Endothelial cell of umbilical vein (primary cell): ENCODE data around the gene ZDHHC3. TPM values are rescaled to one million over a fixed set of nuclear protein-coding genes. Genes with fewer than 3 reads are reported as not detected.

Experiments
- BruUV-seq: library from RNA; stranded (reverse); fragments of 400-500 nt; replicated peaks from 2 replicates; lab custom pipeline; 2021; lab: Mats Ljungman, UMichigan
- CTCF ChIA-PET: fragments of 300-600, 350-600 bp; sonication (Branson Sonifier 250); formaldehyde crosslinking; loops from one replicate; lab custom pipeline; 2021; ENCODE audit warnings: antibody characterized with exemption, inconsistent platforms; lab: Charles Lee
- POLR2A ChIA-PET: fragments of 300-600, 350-600 bp; sonication (Branson Sonifier 250); formaldehyde crosslinking; loops from one replicate; lab custom pipeline; 2021; ENCODE audit warnings: antibody characterized with exemption, inconsistent platforms; lab: Charles Lee
- DNase-seq: peaks from one replicate; pipeline ENCODE4 v3.0.0-alpha.2; 2011; ENCODE audit warnings: low read depth, low spot score
- FAIRE-seq: peaks from 2 replicates; lab custom pipeline; 2011; peaks lifted over from hg19 to GRCh38; lab: Jason Lieb, UNC
- H2AFZ ChIP-seq: 2 replicates; pipeline ENCODE4 v1.6.0; 2012; ENCODE audit warnings: low read depth, low read length, control low read depth, inconsistent platforms
- H3K27ac ChIP-seq: 2 replicates; pipeline ENCODE4 v1.5.1; 2011; ENCODE audit warnings: low read depth, mild to moderate bottlenecking, control low read depth, low read length, moderate library complexity; ENCODE audit not compliant: insufficient read depth
- H3K27me3 ChIP-seq, 2 experiments: 2 replicates each; pipeline versions ENCODE4 v1.6.0 to v1.6.1; 2011; ENCODE audit warnings: low read length in 2 of 2, mixed read lengths in 1 of 2; ENCODE audit not compliant: control insufficient read depth in 2 of 2, insufficient read depth in 2 of 2
- H3K36me3 ChIP-seq, 2 experiments: 2 replicates in 1 of 2; 3 replicates in 1 of 2; pipeline ENCODE4 v1.5.1; 2011; ENCODE audit warnings: low read length in 2 of 2, mild to moderate bottlenecking in 1 of 2, moderate library complexity in 1 of 2; ENCODE audit not compliant: control insufficient read depth in 2 of 2, insufficient read depth in 2 of 2; ENCODE audit errors: extremely low read depth in 1 of 2
- H3K4me1 ChIP-seq: 3 replicates; pipeline ENCODE4 v1.5.1; 2011; ENCODE audit warnings: mild to moderate bottlenecking, low read length; ENCODE audit not compliant: control insufficient read depth, insufficient read depth; ENCODE audit errors: extremely low read depth
- H3K4me2 ChIP-seq: 2 replicates; pipeline ENCODE4 v1.6.1; 2011; ENCODE audit warnings: low read length, control low read depth, mixed read lengths; ENCODE audit not compliant: insufficient read depth
- H3K4me3 ChIP-seq, 3 experiments: fragments of 200-600 bp in 1 of 3; sonication (generic), shearing (Covaris generic) in 1 of 3; replicated peaks in 1 of 3; 2 replicates each; pipeline ENCODE4 v1.5.1; 2011 to 2016; ENCODE audit warnings: control low read depth in 3 of 3, low read length in 3 of 3, mild to moderate bottlenecking in 2 of 3, inconsistent platforms in 1 of 3, low read depth in 1 of 3, moderate library complexity in 1 of 3; ENCODE audit not compliant: insufficient read depth in 1 of 3
- H3K79me2 ChIP-seq: 2 replicates; pipeline ENCODE4 v1.6.0; 2012; ENCODE audit warnings: low read length, inconsistent platforms; ENCODE audit not compliant: control insufficient read depth, insufficient read depth
- H3K9ac ChIP-seq: replicated peaks from 2 replicates; pipeline ENCODE3; 2011; ENCODE audit warnings: low read length, control low read depth; ENCODE audit not compliant: insufficient read depth; ENCODE audit errors: extremely low read depth
- H3K9me1 ChIP-seq: replicated peaks from 3 replicates; pipeline ENCODE4 v1.6.0; 2011; ENCODE audit warnings: mild to moderate bottlenecking, low read length; ENCODE audit not compliant: control insufficient read depth, insufficient read depth; ENCODE audit errors: extremely low read depth
- H3K9me3 ChIP-seq: replicated peaks from 2 replicates; pipeline ENCODE4 v1.5.1; 2012; ENCODE audit warnings: low read length, inconsistent platforms; ENCODE audit not compliant: control insufficient read depth, insufficient read depth
- H4K20me1 ChIP-seq: replicated peaks from 2 replicates; pipeline ENCODE3; 2011; ENCODE audit warnings: mild to moderate bottlenecking, low read length; ENCODE audit not compliant: control insufficient read depth, insufficient read depth; ENCODE audit errors: extremely low read depth
- CTCF ChIP-seq, 2 donors: IDR thresholded peaks; 1 replicate in 1 of 2; 2 replicates in 1 of 2; pipeline ENCODE4 v1.5.1; 2011; ENCODE audit warnings: low read length in 2 of 2, mild to moderate bottlenecking in 2 of 2, moderate library complexity in 2 of 2, control low read depth in 1 of 2, inconsistent platforms in 1 of 2, low read depth in 1 of 2; ENCODE audit not compliant: insufficient read depth in 1 of 2; ENCODE audit errors: extremely low read depth in 1 of 2
- EZH2 ChIP-seq: IDR thresholded peaks from 2 replicates; pipeline ENCODE4 v1.6.1; 2012; ENCODE audit warnings: borderline replicate concordance, low read depth, mild to moderate bottlenecking, moderate library complexity, low read length, inconsistent platforms; ENCODE audit not compliant: severe bottlenecking
- FOS ChIP-seq: IDR thresholded peaks from 2 replicates; pipeline ENCODE4 v1.6.1; 2011; ENCODE audit warnings: mild to moderate bottlenecking, low read length, moderate library complexity, borderline replicate concordance; ENCODE audit not compliant: insufficient read depth
- GATA2 ChIP-seq: IDR thresholded peaks from 2 replicates; pipeline ENCODE4 v1.7.0; 2011; ENCODE audit warnings: low read depth, mild to moderate bottlenecking, moderate library complexity, mixed read lengths, low read length; ENCODE audit not compliant: insufficient read length, insufficient read depth
- JUN ChIP-seq: IDR thresholded peaks from 2 replicates; pipeline ENCODE4 v1.6.1; 2011; ENCODE audit warnings: borderline replicate concordance, low read depth; ENCODE audit not compliant: insufficient read length, insufficient read depth
- MYC ChIP-seq: IDR thresholded peaks from one replicate; pipeline ENCODE4 v1.6.1; 2011; ENCODE audit warnings: mild to moderate bottlenecking, low read depth, low read length
- POLR2A ChIP-seq: IDR thresholded peaks from 2 replicates; pipeline ENCODE4 v1.6.1; 2012; ENCODE audit warnings: low read depth, mild to moderate bottlenecking, control low read depth, low read length
- POLR2AphosphoS5 ChIP-seq: IDR thresholded peaks from 2 replicates; pipeline ENCODE4 v1.6.1; 2012; ENCODE audit warnings: low read depth, mild to moderate bottlenecking, control low read depth, low read length, moderate library complexity; ENCODE audit not compliant: insufficient read depth
- dilution Hi-C: fragments of 300-500 bp; cut with MboI; formaldehyde crosslinking; loops from one replicate; pipeline ENCODE4 v1.15.0; 2019; ENCODE audit warnings: low sequenced_read_pairs; ENCODE audit not compliant: extremely low pct_ligation_motif_present
- intact Hi-C: fragments of 100-400 bp; cut with micrococcal nuclease; formaldehyde crosslinking; loops from one replicate; pipeline ENCODE4 v1.10.0; 2022
- polyA plus RNA-seq, 4 experiments: library from polyadenylated mRNA; depleted of rRNA in 3 of 4; stranded (reverse) in 3 of 4; unstranded in 1 of 4; fragments of >200 nt; gene quantifications; 2 replicates each; pipeline versions ENCODE4 v1.2.1 to v1.2.3, GENCODE V29; 2011 to 2012; ENCODE audit warnings: missing spikeins in 1 of 4
- total RNA-seq: library from RNA; stranded (reverse); gene quantifications from 2 replicates; pipeline ENCODE4 v1.2.3, GENCODE V29; 2021
- TF ChIP-seq, protein P1 (sequence below): IDR thresholded peaks from 2 replicates; pipeline ENCODE4 v1.6.1; 2011; ENCODE audit not compliant: insufficient read depth, insufficient read length

ZDHHC3 gene
- total and polyA plus RNA-seq, 2 donors (not counting 3 experiments of a cell fraction or from before 2014, with no cell fraction given), result 62.4 to 97.1 TPM

- no peaks in the 10 kb centered on the region for H3K9me3 ChIP-seq
- dilution Hi-C loops (no loop called here), intact Hi-C loops (no loop called here)
- no peak overlapping the region for H3K4me3 ChIP-seq
- no peaks in the 10 kb centered on the region for H3K9me1 ChIP-seq
- H3K27me3 ChIP-seq, result no peaks in the 10 kb centered on the region
- ChIA-PET CTCF (interaction anchor here (1.5 kb wide), 1 partner anchor 23 kb away, joined by 8 read pairs; no protein-coding TSS in a partner anchor), POLR2A (no interaction called here)
- H3K9ac ChIP-seq, result no peak overlapping the region
- H3K79me2 ChIP-seq, result no peaks in the 10 kb centered on the region
- H2AFZ ChIP-seq, result no peak overlapping the region
- no TSS peak for BruUV-seq
- H3K36me3 ChIP-seq, result no peaks in the 10 kb centered on the region
- H3K27ac ChIP-seq, result no peak overlapping the region
- peaks cover 12% of the 10 kb centered on the region for H3K4me1 ChIP-seq
- no peaks in the 10 kb centered on the region for H4K20me1 ChIP-seq
- FAIRE-seq, result no peak
- no peak overlapping the region for H3K4me2 ChIP-seq
- no peak for TF ChIP-seq GATA2
- no peak for TF ChIP-seq POLR2A
- no peak for TF ChIP-seq EZH2
- TF ChIP-seq POLR2AphosphoS5, result no peak
- TF ChIP-seq, protein P1, sequence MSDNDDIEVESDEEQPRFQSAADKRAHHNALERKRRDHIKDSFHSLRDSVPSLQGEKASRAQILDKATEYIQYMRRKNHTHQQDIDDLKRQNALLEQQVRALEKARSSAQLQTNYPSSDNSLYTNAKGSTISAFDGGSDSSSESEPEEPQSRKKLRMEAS, result no peak
- no peak for TF ChIP-seq CTCF (IDR thresholded peaks at IDR 0.05; ENCODE audit: extremely low read depth in 1 of 2, insufficient read depth in 1 of 2, low read depth in 1 of 2, low read length in 2 of 2)
- no peak for TF ChIP-seq JUN
- TF ChIP-seq FOS, result no peak
- no peak for TF ChIP-seq MYC
- DNase-seq, result no peak
Observed at GRCh38 chr3:44890852-44891251, 85.1 kb downstream of the ZDHHC3 start.
